Measurements from ENCODE around the gene CNGB1. TPM values are rescaled to one million over a fixed set of nuclear protein-coding genes. Genes with fewer than 3 reads are reported as not detected.

CNGB1 gene
- total RNA-seq, 1 experiment from 2014 or later, result not detected

DNA sequence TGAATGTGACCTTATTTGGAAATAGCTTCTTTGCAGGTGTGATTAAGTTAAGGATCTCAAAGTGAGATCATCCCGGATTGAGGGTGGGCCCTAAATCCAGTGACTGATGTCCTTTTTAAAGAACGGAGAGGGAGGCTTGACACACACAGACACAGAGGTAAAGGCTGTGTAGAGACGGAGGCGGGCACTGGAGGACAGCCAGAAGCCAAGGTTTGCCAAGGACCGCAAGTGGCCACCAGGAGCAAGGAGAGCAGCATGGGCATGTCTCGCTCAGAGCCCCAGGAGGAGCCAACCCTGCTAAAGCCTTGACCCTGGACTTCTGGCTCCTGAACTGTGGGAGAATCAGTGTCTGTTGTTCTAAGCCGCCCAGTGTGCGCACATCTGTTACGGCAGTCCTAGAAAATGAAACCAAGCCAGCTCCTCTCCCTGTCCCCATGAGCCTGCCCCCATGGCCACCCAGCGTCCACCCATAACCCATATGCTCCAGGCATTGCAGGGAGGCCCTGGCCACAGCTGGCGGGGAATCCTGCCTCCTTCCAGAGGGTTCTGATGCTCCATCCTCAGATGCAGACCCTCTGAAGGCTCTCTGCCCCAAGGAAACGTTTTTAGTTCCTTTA is 15.2 kb downstream of the CNGB1 start:
- Histone ChIP-seq H3K4me1 (ENCODE audit: insufficient read depth, low read length, poor library complexity, severe bottlenecking) (peaks cover 14% of the 10 kb centered on the region), H3K27ac (ENCODE audit: low read depth, low read length, poor library complexity, severe bottlenecking) (no peak overlapping the region), H3K4me3 (ENCODE audit: low read depth, low read length, poor library complexity, severe bottlenecking) (no peak overlapping the region), H3K27me3 (replicated peaks; ENCODE audit: insufficient read depth, low read depth, low read length, poor library complexity) (no peaks in the 10 kb centered on the region), H3K36me3 (ENCODE audit: insufficient read depth, low read length, poor library complexity, severe bottlenecking) (no peaks in the 10 kb centered on the region), H3K9me3 (ENCODE audit: low read depth, low read length, poor library complexity, severe bottlenecking) (no peaks in the 10 kb centered on the region)
- TF ChIP-seq, protein P1, sequence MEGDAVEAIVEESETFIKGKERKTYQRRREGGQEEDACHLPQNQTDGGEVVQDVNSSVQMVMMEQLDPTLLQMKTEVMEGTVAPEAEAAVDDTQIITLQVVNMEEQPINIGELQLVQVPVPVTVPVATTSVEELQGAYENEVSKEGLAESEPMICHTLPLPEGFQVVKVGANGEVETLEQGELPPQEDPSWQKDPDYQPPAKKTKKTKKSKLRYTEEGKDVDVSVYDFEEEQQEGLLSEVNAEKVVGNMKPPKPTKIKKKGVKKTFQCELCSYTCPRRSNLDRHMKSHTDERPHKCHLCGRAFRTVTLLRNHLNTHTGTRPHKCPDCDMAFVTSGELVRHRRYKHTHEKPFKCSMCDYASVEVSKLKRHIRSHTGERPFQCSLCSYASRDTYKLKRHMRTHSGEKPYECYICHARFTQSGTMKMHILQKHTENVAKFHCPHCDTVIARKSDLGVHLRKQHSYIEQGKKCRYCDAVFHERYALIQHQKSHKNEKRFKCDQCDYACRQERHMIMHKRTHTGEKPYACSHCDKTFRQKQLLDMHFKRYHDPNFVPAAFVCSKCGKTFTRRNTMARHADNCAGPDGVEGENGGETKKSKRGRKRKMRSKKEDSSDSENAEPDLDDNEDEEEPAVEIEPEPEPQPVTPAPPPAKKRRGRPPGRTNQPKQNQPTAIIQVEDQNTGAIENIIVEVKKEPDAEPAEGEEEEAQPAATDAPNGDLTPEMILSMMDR (conservative IDR thresholded peaks at IDR 0.05; ENCODE audit: low read depth, low read length), result no peak
- TF ChIP-seq EZH2 (IDR thresholded peaks at IDR 0.05; ENCODE audit: borderline replicate concordance, low read depth, low read length, poor library complexity, severe bottlenecking), result no peak
- intact Hi-C loops (cut with micrococcal nuclease; ENCODE audit: unreplicated experiment), result no loop called here
- no TSS peak for BruUV-seq (replicated peaks)
- ChIA-PET CTCF (no interaction called here), POLR2A (ENCODE audit: low non-redundant PET) (no interaction called here)
- no peak for DNase-seq (ENCODE audit: low spot score)

DNA sequence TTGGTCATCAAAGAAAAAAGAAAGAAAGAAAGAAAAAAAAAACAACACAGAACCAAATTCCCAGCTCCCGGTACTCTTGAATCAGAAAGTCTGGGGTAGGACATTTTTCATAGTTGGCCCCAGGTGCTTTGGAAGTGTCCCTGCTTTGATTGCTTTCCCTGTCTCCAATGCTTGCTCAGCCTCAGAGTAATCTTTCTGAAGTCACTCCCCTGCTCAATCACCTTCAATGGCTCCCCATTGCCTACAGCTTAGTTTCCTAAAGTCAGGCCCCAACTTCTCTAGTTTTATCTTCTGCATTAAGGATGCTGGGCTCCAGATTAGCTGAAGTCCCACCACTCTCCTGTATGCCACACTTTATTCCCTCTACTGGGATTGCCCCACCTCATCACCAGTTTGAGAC is 17.1 kb downstream of the CNGB1 start:
- intact Hi-C loops (cut with micrococcal nuclease; ENCODE audit: unreplicated experiment), result no loop called here
- no peak overlapping the region for H3K4me3 ChIP-seq (ENCODE audit: low read depth, low read length, poor library complexity, severe bottlenecking)

DNA sequence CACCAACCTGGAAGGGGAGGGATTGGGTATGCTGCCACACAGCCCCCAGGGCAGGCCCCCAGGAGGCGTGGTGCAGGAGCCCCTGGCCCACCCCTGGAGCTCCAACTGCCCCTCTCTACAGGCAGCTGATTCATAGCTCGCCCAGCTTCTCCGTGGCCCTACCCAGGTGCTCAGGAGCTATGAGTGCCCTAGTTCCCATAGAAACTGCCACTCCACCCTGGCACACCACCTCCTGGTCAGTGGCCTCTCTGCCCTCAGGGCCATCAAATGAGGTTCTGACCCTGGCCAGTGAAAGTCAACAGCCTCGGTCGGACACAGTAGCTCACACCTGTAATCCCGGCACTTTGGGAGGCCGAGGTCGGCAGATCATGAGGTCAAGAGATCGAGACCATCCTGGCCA is 18.0 kb downstream of the CNGB1 start:
- ChIA-PET CTCF (no interaction called here), POLR2A (ENCODE audit: low non-redundant PET) (no interaction called here)
- no TSS peak for BruUV-seq (replicated peaks)
- Histone ChIP-seq H3K36me3 (ENCODE audit: insufficient read depth, low read length, poor library complexity, severe bottlenecking) (no peaks in the 10 kb centered on the region), H3K27ac (ENCODE audit: low read depth, low read length, poor library complexity, severe bottlenecking) (no peak overlapping the region), H3K4me3 (ENCODE audit: low read depth, low read length, poor library complexity, severe bottlenecking) (no peak overlapping the region), H3K4me1 (ENCODE audit: insufficient read depth, low read length, poor library complexity, severe bottlenecking) (peaks cover 16% of the 10 kb centered on the region), H3K27me3 (replicated peaks; ENCODE audit: insufficient read depth, low read depth, low read length, poor library complexity) (no peaks in the 10 kb centered on the region), H3K9me3 (ENCODE audit: low read depth, low read length, poor library complexity, severe bottlenecking) (no peaks in the 10 kb centered on the region)
- intact Hi-C loops (cut with micrococcal nuclease; ENCODE audit: unreplicated experiment), result no loop called here
- DNase-seq (ENCODE audit: low spot score), result no peak
- TF ChIP-seq, protein P1 (conservative IDR thresholded peaks at IDR 0.05; ENCODE audit: low read depth, low read length), result no peak
- TF ChIP-seq EZH2 (IDR thresholded peaks at IDR 0.05; ENCODE audit: borderline replicate concordance, low read depth, low read length, poor library complexity, severe bottlenecking), result no peak

More for the DNA sequence above, 17.1 kb downstream of the CNGB1 start:
- DNase-seq (ENCODE audit: low spot score), result no peak
- no peaks in the 10 kb centered on the region for H3K9me3 ChIP-seq (ENCODE audit: low read depth, low read length, poor library complexity, severe bottlenecking)
- no peak overlapping the region for H3K27ac ChIP-seq (ENCODE audit: low read depth, low read length, poor library complexity, severe bottlenecking)
- TF ChIP-seq, protein P1 (conservative IDR thresholded peaks at IDR 0.05; ENCODE audit: low read depth, low read length), result no peak
- TF ChIP-seq EZH2 (IDR thresholded peaks at IDR 0.05; ENCODE audit: borderline replicate concordance, low read depth, low read length, poor library complexity, severe bottlenecking), result no peak
- H3K36me3 ChIP-seq (ENCODE audit: insufficient read depth, low read length, poor library complexity, severe bottlenecking), result no peaks in the 10 kb centered on the region
- H3K27me3 ChIP-seq (replicated peaks; ENCODE audit: insufficient read depth, low read depth, low read length, poor library complexity), result no peaks in the 10 kb centered on the region
- BruUV-seq (replicated peaks), result no TSS peak
- POLR2A ChIA-PET (ENCODE audit: low non-redundant PET), result interaction anchor here (0.7 kb wide), 1 partner anchor 24 kb away, joined by 3 read pairs; no protein-coding TSS in a partner anchor
- CTCF ChIA-PET, result no interaction called here
- peaks cover 16% of the 10 kb centered on the region for H3K4me1 ChIP-seq (ENCODE audit: insufficient read depth, low read length, poor library complexity, severe bottlenecking)

Data from A673 (cell line).